CD4-positive, alpha-beta T cell treated with Interleukin-6 for 4 hours (primary cell): ENCODE measurements around the gene ACTN1.

Experiments used
- DNase-seq: peaks from one replicate; pipeline ENCODE4 v3.0.0-alpha.2; 2020; ENCODE audit warnings: mixed read lengths

The ACTN1 gene

DNA sequence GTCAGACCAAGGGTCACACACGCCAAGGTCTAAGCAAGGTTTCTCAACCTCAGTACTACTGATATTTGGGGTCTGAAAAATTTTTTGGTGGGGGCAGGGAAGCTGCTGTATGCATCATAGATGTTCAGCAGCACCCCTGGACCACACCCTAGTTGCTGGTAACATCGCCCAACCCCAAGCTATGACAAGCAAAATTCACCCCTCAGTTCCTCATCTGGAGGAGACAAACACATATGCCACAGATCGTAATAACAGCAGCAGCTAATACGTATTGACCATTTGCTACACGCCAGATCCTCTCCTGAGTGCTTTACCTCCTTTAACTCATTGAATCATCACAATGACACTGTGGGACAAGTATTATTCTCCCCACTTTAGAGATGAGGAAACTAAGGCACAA lies 46.4 kb downstream of the ACTN1 start:
- no peak for DNase-seq

- DNase-seq = no peak
Observed at GRCh38 chr14:68932231-68932630, 46.9 kb downstream of the ACTN1 start.

DNA sequence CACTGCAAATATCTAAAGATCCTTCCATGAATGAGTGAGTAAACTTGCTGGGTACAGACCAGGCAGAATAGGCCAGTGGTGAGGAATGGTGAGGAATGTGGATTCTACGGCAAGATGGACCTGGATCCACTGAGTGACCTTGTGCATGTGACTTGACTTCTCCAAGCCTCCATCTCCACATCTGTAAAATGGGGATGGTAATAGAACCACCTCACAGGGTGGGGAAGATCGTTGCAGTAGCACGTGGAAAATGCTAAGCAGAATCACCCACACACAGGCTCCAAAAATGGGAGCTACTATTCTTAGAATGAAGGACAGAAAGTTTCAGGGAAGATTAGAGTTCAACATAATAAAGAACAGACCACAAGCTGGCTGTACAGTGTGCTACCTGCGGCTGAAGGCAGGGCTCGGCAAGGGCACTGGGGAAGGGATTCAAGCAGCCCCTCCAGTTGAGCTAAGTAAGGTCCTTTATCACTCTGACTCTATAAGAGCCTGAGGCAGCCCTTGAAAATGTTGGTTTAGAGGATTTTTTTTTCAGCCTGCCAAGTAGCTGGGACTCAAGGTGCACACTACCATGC lies 47.5 kb downstream of the ACTN1 start:
- no peak for DNase-seq

DNA sequence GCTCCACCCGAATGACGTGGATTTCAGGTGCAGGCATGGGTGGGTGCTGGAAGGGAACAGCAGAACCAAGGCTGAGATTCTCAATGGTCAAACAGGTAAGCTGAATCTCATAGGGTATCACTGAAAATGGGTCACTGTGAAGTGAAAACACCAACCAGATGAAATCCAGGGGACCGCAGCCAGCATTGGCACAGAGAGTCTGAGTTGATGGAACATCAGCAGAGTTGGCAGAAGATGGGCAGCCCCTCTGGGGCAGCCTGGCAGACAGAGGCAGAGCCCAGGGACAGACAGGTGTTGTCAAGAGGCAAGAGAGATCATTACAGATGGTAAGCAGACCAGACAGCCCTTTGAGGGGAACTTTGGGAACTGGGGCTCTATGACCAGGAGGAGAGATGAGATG lies 48.0 kb downstream of the ACTN1 start:
- no peak for DNase-seq

GRCh38 chr14:68929623-68930307 lies 49.3 kb downstream of the ACTN1 start:
- no peak for DNase-seq

DNA sequence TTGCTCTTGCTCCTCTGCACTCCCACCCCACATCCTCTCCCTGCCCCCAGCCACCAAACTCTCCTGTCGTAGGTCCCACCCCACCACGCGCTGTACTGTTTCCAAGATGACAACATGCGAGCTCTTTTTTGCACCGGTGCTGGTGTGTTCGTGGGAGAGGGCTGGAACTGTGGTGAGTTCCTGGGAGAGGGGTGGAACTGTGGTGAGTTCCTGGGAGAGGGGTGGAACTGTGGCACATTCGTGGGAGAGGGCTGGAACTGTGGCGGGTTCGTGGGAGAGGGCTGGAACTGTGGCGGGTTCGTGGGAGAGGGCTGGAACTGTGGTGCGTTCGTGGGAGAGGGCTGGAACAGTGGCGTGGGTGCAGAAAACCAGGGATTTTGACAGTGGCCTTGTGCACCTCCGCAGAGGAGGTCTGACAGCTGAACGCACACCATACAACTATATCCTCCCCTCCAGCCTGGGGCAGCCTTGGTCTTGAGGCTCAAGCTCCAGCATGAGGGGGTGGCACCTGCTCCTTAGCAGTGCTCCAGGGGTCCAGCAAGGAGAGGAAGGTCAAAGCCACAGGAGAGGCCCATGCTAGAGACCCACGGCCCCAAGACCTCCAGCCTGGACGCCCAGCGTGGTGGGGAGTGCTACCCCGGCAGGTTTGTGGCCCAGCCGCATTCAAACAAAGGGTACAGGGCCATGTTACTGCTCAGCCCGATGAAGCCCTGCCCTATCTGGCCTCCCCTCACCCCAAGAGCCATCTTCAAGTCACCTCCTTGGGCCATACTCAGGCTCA lies 50.1 kb downstream of the ACTN1 start:
- peak; percentile 26 for DNase-seq

DNA sequence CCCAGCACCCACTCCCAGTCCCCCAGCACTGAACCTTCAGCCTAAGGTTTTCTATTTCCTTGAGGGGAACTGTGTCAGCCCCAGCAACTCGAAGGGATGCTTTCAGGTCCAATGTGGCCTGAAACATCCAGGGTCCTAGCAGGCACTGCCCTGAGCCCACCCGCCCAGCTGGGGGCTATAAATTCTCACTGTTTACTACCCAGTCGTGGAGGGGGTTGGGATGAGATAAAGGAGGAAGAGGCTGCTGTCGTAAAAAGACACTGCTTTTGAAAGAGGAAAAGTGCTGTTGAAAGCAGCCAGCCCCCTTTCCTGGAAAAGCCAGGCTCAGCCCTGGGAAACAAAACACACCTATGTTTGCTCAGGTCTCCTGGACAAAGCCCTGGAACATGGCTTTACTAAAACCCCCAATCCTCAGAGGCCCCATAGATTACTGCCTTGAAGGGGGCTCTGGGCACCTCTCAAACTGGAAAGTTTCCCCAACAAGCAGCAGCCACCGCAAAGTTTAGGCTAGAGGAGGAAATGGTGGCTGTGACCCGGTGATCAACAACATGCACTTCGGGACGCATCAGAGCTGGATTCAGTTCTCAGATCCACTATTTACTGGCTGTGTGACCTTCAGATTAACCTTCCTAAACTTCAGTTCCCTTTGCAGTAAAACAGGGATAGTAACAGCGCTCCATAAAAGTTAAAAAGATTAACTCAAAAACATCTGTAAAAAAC lies 51.0 kb downstream of the ACTN1 start:
- peak; percentile 37 for DNase-seq

- no peak for DNase-seq
Observed at GRCh38 chr14:68927089-68927488, 52.0 kb downstream of the ACTN1 start.

DNA sequence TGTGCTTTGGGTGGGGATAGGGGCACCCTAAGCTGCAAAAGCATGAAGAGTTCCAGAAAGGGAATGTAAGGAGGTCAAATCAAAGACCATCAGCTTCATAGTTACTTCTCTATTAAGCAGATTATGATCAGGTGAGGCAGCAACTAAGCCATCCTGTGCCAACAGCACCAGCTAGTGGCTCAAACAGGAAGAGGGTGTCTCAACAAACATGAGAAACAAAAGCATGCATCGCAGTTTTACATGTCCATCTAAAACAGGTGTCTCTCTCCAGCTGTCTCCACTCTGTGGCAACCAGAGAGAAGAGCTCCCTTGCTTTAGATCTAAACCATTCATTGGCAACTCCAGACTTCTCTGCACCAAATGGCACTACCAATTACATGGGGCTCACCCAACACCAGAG lies 52.9 kb downstream of the ACTN1 start:
- DNase-seq = peak; percentile 20

DNA sequence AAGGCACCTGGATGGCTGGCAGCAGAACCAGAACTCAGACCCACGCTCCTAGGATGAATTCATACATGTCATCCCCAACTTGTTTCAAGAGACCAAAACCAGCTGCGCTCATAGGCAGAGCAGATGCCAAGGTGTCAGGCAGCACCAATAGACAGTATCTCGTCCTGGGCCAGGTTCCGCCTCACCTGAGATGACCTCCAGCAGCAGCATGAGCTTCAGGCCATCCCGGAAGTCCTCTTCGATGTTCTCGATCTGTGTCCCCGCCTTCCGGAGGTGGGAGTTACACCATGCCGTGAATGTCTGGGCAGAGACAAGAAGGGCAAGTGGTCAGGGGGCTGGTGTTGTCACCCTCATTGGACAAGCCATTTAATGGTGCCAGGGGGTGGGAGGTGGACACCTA lies 53.7 kb downstream of the ACTN1 start:
- DNase-seq = no peak

DNA sequence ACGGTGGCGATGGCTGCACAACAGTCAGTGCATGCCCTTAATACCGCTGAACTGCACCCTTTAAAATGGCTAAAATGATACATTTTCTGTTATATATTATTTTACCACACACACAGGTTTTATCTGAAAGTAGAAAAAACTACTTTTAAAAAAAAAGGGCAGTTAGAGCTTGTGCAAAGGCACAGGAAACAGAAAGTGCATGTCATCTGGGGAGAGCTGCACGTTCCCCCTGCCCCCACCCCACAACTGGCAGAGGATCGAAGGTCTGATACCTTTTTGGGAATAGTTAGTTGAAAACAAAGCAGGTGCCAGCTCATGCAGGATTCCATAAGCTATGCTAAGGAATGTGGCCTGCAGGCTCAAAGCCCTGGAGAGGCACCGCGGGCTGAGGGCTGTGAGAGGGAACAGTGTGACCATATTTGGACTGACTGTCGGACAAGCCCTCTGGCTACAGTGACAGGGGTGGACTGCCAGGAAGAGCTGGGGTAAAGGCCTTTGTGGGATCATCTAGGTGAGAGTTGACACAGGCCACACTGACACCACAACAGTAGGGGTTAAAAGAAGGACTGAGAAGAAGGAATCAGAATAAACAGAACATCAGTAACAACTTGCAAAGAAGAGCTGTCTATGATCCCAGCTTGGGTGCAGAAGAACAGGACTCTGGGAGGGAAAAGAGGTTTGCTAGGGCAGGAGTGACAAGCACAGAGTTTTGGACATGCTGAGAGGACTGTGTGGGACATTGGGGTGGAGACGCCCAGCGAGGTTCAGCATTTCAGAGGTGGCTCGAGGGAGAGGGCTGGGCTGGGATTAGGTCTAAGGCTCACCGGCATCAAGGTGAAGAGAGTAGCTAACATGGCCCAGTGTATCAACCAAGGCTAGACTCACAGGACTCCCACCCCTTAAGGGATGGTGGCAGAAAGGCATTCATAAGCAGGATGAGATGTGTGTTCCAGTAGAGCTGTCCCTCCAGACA lies 54.6 kb downstream of the ACTN1 start:
- peak; percentile 32 for DNase-seq

DNA sequence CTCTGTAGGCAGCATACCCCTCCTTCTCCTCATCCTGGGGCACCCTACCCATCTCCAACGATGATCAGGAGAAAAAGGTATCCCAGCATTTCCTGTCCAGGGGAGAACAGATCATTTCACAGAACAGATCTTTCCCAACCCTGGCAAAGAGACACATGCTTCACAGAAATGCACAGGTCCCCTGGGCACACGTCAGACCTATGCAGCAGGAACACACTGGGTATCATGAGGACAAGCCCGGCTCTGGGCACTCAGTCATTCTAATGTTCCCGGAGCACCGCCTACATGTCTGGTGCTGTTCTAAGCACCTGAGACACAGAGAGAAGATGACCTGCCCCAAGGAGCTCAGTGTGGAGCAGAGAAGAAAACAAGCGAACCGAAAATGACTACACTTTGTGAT lies 56.2 kb downstream of the ACTN1 start:
- DNase-seq = no peak

- DNase-seq = no peak
Observed at GRCh38 chr14:68922201-68922621, 56.9 kb downstream of the ACTN1 start.

- no peak for DNase-seq
Observed at GRCh38 chr14:68921666-68922065, 57.4 kb downstream of the ACTN1 start.

DNA sequence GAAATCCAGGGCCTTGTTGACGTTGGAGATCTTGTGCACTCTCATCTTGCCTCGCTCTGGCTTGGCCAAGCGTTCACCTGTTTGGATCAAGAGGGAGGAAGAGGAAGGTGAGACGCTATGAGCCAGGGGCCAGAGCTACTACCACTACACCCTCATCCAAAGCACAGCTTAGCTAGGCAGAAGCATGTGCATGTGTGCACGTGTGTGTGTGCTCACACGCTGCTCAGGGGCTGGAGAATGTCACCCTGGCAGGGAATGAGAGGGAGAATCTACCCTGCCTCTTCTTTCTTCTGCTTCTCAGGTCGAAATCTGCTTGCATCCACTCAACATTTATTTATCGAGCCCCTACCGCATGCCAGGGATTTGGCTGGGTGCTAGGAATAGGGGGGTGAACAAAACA lies 58.1 kb downstream of the ACTN1 start:
- DNase-seq = no peak

GRCh38 chr14:68919129-68919927 lies 59.8 kb downstream of the ACTN1 start:
- DNase-seq = no peak

DNA sequence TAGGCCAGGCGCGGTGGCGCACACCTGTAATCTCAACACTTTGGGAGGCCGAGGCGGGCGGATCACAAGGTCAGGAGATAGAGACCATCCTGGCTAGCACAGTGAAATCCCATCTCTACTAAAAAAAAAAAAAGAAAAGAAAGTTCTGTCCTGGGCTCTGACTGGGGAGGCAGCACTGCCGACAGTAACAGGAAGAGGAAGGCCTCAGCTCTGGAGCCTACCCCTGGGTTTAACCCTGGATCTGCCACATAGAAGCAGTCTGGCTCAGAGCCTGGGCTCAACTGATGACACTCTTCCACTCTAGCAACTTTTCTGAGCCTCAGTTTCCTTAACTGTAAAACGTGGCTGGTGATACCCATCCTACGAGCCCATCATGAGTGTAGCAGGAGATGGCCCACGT lies 60.5 kb downstream of the ACTN1 start:
- DNase-seq = peak; percentile 41

GRCh38 chr14:68916358-68916941 lies 62.7 kb downstream of the ACTN1 start:
- DNase-seq = no peak

DNA sequence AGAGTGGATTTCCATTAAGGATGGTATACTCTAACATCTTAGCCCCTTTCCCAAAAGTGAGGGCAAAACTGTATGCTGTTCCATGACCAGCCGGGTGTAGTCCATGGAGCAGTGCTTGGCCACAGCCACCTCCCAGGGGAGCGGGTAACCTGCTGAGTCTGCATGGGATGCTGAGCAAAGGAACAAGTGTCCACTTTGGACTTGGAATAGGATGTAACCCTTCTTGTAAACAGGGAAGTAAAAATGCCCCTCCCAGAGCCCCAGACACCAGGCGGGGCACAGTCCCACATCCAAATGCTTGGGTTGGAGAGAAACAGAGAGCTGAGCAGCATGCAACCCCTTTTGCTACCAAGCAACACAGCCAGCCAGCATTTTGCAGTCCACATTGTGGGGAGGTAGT lies 65.6 kb downstream of the ACTN1 start:
- DNase-seq = no peak

DNA sequence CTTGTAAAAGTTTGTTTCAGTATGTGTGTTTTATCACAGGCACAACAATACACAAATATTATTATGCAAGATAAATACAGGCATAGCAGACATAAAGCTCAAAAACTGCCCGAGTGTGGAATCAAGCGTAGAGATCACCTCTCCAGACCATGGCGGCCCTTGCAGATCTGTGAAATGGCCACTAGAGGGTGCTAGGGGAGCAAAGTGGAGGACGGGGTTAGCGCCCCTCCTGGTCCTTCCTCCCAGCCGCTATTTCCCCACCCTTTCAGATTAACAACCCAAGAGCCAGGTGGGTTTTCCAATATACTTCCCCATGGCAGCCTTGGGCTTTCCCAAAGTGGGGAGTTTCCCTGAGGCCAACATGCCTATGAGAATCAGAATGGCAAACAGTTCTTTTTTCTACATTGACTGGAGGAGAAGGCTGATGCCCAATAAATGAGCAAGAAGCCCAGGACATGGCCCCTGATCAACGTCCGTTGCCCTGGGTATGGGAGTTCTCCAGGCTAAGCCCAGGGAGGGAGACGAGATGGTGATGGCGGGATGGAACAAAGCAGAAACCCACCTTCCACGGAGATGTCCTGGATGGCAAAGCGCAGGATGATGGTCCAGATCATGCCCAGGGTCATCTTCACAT lies 67.4 kb downstream of the ACTN1 start:
- peak; percentile 81 for DNase-seq
